ENCODE measurements around the gene COL18A1.

The COL18A1 gene

DNA sequence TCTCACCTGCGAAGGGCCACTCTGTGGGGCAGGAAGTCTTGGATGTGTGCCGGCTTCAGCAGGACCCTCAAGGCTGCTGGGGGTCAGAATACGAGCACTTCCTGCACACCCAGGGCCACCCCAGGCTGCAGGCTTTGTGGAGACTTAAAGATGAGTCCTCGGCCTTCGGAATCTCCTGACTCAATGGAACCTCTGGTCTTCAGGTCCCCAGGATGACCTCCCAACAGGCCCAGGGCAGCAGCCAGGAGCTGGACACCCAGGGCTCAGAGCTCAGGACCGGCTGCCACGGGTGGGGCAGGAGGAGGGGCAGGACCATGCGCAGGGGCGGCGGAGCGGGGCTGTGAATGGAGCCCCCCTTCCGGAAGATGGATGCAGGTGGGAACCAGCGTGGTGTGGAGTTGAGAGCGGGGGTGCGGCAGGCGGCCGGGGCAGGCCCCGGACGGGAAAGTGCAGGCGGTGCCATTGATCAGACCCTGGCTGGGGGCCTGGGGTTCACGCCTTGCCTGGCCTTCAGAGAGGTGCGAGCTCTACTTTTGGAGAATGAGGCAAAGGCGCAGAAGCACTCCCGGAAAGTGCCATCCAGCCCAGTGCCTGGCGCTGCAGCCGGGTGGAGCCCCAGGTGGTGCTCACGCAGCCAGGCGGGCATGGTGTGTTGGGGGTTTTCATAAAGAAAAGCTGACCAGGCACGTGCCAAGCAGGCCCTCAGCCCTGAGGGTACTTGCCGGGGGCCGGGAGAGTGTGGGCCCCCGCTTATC is 10.4 kb downstream of the COL18A1 start:
- no peak for DNase-seq

GRCh38 chr21:45415943-45416611 is 11.1 kb downstream of the COL18A1 start:
- DNase-seq, result no peak

DNA sequence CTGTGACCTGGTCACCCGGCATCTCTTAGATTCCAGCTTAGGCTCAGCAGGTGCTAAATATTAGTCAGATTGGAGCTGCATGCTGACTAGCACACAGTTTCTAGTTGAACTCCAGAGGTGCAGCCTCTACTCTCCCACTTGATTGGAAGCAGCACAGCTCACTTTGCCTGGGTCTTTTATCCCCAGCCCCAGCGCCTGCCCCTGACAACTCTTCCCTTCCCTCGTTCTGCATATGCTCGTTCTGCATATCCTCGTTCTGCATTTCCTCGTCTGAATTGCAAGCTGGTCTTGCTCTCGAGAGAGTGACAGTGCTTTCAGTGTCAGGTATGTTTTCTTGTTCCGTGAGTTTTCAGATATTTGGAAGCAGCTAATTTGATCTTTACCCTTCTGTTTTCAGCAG is 11.7 kb downstream of the COL18A1 start:
- no peak for DNase-seq

GRCh38 chr21:45417256-45417950 is 12.4 kb downstream of the COL18A1 start:
- no peak for DNase-seq

DNA sequence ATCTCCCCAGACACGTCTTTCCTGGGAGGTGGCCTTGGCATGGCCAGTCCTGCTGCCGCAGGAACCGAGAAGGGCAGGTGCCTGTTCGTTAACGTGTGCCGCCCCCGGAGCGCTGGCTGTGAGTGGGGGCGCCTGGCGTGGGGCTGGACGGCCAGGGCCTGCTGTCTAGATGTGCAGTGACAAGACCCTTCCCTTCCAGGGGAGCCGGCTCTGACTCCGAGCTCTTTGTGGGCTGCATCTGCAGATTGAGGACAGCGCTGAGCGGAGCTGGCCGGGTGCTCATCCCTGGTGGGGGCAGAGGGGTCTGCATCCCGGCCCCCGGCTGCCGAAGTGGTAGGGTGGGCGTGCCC is 13.0 kb downstream of the COL18A1 start:
- no peak for DNase-seq

DNA sequence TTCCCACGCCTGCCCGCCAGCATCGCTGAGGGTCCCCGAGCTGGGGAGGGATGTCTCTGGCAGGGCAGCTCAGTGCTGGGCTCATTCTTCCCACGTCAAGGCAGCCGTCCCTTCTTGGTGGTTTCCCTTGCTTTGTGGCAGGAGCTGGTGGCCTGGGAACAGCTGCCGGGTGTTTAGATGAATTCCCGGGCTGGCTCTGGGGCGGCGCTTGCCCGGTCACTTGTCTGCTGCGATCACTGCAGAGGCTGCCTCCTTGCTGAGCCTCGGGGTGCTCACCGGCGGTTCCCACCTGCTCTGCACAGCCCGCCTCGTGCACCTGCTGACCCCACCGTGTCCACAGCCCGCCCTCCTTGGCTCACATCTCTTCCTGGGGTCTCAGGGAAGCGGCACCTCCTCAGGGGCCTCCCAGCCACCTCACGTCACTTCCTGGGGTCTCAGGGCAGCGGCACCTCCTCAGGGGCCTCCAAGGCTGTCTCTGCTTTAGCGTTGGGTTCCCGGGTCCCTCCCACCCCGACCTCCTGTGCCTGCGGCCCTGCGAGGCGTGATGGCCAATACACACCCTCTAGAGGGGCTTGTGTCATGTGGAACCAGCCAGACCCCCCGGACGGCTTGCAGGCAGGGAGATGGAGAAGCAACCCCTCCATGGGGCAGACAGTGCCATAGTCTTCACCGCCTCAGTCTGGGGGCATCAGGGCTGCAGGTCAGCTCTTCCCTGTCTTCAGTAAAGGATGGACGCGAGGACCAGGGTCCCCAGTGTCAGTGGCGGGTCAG is 13.5 kb downstream of the COL18A1 start:
- no peak for DNase-seq

- no peak for DNase-seq
Measured at GRCh38 chr21:45419162-45419561, 14.2 kb downstream of the COL18A1 start.

DNA sequence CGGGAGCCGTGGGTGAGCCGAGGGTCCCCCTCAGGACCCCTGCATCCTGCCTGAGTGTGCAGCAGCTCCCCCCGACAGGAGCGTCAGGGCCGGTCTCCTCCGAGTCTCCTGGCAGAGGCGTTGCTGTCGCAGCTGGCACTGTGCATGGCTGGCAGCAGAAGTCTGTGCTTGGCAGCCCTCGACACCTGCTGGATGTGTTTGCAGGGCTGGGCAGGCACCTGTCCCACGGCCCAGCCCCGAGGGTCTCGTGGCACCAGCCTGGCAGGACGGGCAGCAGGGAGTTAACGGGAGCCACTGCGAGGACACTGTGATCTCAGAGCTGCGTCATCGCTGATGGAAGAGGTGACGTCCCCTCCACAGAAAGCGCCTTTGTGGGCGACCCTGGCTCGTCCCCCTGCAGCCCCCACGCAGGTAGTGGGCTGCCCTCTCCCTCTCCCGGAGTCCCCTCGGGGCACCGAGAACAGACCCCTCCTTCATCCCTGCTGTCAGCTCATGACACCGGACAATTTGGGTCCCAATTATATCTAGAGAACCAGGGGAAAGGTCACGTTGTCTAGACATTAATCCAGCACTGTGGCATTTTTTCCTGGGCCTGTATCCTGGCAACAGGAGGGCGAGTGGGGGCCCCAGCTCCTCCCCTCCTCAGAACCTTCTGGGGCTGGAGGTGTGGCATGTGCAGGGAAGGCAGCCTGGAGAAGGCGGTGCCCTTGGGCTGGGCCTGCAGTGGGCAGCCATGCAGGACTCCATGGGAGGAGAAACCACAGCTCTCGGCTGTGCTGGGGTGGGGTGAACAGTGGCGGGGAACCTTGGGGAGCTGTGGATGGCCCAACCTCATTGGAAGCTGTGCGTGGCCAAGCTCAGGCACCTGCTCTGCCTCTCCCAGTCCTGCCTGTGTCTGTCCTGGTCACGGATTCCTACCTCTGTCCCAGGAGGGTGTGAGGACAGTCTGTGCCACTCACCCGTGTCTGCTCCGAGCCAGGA is 15.4 kb downstream of the COL18A1 start:
- DNase-seq, result no peak

- no peak for DNase-seq
Measured at GRCh38 chr21:45421071-45421845, 16.3 kb downstream of the COL18A1 start.

GRCh38 chr21:45421846-45422775 is 17.1 kb downstream of the COL18A1 start:
- no peak for DNase-seq

DNA sequence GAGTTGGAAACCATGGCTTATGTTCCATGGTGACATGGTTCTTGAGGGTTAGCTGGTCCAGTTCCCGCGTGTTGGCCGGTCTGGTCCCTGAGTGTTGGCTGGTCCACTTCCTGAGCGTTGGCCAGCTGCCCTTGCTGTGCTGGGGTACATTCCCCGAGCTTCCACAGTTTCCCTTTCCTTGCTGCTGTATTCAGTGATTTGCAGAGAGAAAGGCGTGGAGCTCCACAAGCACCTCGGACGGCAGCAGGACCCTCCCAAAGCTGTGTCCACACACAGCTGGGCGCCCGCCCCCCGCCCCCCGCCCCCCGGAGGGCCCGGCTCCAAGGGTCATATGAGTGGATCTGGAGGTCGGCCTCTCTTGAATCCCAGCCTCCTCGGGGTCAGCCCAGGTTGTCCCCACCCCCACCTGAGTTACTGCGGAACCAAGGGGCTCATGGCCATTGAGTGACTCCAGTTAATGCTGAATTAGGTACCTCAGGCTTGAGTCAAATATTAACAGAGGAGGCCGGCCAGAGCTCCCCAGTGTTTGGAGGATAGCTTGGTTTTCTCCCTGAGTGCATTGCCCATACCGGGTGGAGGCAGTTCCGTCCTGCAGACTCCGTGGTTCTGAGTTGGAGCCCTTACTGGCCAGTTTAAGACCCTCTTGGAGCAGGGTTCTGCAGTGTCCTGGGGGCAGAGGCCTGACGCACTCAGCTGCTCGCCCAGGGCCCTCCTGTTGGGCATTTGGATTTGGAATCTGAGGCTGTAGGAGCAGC is 18.4 kb downstream of the COL18A1 start:
- no peak for DNase-seq

- DNase-seq, result no peak
Measured at GRCh38 chr21:45423968-45424853, 19.2 kb downstream of the COL18A1 start.

- no peak for DNase-seq
Measured at GRCh38 chr21:45424854-45425795, 20.2 kb downstream of the COL18A1 start.

DNA sequence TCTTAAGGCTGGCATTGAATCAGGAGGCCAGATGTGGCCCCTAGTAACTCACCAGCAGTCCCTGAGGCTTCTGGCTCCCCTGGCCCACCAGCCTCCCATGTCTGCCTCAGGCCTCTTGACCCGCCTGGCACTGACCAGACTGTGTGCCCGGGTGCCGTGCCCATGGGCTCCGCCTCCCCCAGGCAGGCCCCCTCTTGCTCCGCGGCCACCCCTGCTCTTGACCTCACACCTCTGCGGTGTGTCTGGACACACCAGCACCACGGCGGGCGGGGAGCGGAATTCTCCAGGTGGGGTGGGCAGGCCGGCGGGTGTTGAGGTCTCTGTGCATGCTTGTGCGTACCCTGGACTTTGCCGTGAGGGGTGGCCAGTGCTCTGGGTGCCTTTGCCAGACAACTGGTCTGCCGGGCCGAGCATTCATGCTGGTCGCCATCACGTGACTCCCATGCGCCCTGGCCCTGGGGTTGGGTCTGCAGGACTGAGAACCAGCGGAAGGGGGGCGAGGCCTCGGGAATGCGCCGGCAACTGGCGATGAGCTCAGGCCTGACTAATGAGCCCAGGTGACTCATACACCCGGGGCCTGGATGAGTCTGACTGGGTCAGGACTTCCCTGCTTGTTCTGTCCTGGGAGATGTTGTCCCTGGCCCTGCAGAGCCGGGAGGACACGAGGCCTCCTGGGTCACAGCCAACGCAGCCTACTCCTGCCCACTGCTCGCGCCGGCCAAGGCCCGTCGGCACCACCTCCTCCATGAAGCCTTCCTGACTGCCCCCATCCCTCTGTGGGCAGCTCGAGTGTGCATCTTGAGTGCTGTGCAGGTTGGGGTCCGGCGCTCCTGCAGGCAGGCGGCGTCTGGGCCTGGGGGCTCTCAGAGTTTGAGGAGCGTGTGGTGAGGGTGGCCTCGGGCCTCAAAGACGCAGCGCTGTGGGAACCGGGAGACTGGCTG is 22.6 kb downstream of the COL18A1 start:
- DNase-seq, result no peak

- DNase-seq, result no peak
Measured at GRCh38 chr21:45428534-45428933, 23.6 kb downstream of the COL18A1 start.

All from NCI-H1436 treated with DMSO at 0.1 percent for 48 hours (cell line).